B cell (primary cell): Measurements from ENCODE around the gene RANBP9.

Experiments
- EZH2 ChIP-seq: IDR thresholded peaks from 2 replicates; pipeline ENCODE4 v1.6.1; 2012; ENCODE audit warnings: borderline replicate concordance, low read depth, mild to moderate bottlenecking, moderate library complexity, low read length; ENCODE audit not compliant: insufficient read depth, poor library complexity, severe bottlenecking
- TF ChIP-seq, protein P1 (sequence below): fragments of 200-600 bp; IDR thresholded peaks from one replicate; pipeline ENCODE4 v1.8.0; 2022; ENCODE audit warnings: antibody characterized with exemption, mild to moderate bottlenecking

DNA sequence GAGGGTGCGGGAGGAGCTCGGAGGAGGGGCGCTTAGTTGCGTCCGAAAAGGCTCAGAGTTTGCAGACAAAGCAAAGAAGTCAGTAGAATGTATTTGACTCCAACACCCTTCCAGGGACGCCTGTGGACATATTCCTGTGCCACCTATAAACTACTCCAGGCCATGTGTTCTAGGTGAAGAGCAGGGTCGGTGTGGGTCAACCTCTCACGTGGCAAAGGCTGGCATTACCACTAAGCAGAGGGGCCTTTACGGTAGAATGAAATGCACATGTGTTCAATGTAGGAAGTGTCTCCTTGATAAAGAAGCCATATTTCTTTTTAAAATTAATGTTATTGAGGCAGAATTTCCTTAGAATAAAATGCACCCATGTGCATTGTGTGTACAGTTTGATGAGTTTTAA, 121.8 kb downstream of the RANBP9 start:
- TF ChIP-seq, protein P1, sequence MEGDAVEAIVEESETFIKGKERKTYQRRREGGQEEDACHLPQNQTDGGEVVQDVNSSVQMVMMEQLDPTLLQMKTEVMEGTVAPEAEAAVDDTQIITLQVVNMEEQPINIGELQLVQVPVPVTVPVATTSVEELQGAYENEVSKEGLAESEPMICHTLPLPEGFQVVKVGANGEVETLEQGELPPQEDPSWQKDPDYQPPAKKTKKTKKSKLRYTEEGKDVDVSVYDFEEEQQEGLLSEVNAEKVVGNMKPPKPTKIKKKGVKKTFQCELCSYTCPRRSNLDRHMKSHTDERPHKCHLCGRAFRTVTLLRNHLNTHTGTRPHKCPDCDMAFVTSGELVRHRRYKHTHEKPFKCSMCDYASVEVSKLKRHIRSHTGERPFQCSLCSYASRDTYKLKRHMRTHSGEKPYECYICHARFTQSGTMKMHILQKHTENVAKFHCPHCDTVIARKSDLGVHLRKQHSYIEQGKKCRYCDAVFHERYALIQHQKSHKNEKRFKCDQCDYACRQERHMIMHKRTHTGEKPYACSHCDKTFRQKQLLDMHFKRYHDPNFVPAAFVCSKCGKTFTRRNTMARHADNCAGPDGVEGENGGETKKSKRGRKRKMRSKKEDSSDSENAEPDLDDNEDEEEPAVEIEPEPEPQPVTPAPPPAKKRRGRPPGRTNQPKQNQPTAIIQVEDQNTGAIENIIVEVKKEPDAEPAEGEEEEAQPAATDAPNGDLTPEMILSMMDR: no peak
- no peak for TF ChIP-seq EZH2
